Measurements from ENCODE around the gene CUX1.

Gene CUX1

GRCh38 chr7:102082693-102083368 lies 265.4 kb downstream of the CUX1 start:
- no peak for DNase-seq

DNA sequence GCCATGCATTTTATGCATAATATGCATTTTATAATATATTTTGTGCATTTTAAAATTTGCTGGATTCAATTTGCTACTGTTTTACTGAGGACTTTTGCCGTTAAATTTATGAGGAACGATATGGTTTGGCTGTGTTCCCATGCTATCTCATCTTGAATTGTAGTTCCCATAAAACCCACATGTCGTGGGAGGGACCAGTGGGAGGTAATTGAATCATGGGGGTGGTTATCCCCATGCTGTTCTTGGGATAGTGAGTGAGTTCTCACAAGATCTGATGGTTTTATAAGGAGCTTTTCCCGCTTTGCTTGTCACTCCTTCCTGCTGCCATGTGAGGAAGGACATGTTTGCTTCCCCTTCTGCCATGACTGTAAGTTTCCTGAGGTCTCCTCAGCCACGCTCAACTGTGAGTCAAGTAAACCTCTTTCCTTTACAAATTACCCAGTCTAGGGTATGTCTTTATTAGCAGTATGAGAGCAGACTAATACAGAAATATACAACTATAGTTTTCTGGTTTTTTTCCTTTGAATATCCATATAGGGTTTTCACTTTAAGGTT lies 267.9 kb downstream of the CUX1 start:
- no peak for DNase-seq

DNA sequence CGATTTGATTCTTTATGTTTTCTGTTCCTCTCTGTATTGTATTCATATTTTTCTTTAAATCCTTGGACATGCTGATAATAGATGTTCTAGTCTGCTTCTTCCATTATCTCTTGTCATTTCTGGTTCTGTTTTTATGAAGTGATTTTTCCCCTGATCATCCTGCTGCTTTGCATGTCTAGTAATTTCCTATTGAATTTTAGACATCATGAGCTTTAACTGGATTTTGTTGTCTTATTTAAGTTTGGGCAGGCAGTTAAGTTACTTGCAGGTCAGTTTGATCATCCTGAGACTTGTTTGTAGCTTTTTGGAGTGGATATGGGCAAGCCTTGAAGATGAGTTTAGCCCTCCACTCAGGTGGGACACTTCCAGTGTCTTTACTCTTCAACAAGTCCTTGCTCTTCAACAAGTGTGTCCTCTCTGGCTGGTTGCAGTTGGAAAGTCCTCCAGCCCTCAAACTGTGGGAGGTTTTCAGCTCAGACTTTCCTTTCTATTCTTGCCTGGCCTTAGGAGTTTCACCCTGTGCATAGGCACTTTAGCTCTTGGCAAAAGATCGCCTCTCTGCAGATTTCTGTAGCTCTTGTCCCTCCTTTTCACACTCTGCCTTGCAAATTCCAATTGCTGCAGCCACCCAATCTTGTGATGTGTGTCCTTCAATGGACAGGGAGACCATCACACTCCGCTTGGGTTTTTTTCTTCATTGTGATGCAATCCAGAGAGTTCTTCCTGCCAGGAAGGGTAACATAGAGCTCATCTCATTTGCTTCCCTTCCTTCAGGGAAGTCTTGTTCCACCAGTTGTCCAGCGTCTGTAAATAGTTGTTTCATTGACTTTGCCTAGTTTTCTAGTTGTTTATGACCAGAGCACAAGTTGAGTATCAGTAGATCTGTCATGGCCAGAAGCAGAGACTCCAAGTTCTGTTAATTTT lies 272.0 kb downstream of the CUX1 start:
- no peak for DNase-seq

DNA sequence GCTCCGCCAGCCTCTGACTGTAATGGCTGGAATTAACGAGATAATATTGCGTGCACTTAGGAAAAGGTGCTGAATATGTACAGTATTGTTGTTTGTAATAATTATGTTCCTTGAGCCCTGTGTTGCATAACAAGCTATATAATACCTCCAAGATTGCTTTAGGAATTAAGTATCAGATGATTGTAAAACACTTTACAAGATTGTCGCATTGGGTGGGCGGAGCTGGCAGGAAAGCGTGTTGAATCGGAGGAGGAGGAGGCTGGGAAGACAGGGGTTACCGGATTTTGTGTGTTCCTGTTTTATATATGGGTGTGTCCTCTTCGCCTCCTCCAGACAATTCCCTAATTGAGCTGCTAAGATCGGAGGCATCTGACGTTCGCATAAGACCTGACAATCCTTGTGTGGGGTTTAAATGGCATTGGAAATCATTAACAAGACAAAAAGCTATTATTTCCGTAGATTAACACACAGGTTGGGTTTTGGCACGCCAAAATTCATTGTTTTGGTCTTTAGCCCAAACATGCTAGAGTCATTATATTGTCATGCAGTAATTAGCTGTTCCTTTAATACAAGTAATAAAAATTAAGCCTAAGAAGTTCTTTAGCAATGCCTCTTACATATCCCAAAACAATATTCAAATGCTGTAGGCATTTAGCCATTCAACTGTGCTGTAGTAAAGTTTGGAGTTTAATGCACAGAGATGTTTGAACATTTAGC lies 276.3 kb downstream of the CUX1 start:
- no peak for DNase-seq

- no peak for DNase-seq
These were observed 276.9 kb downstream of the CUX1 start for GRCh38 chr7:102094316-102094650.

DNA sequence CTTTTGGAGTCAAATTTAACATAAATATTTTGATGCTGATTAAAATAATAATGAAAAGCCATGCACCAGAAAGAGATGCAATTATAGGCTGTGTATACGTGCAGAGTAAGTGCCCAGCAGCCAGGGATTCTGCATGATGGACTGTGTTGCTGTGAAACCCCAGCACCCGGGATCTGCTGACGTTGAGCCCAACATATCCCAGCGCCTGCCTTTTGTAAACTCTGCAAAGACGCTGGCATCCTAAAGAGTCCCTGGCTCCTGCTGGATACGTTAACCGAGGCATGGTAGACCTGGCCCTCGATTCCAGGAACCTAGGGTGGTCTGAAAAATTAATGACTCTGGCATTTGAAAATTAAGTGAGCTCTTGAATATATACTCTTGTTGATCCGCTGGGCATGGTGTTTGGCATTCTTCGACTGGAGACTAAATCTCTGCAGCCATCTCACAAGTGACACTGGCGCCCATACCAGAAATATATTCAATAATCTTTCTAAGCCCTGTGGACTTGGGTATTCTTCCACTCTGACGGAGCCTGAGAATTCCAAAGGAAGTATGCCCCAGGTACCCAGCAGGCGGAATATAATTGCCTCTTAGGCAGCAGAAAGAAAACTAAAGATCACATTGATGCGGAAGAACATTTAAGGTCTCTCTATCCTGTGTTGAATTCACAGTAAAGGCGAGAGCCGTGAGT lies 278.0 kb downstream of the CUX1 start:
- no peak for DNase-seq

DNA sequence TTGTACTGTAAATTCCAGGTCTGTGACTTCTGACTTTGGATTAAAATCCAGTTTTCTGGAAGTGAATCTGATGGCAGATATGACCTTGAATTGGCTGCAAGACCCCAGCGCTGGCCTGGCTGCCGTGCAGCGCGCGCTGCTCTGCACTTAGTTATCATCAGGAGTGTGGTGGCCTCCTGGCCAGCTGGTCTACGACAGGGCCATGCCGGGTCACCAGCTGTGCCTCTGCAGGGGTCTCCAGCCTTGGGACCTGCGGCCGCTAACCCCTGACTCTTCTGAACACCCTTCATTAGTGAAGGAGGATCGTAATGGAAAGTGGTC lies 278.5 kb downstream of the CUX1 start:
- DNase-seq, result no peak

- no peak for DNase-seq
These were observed 279.4 kb downstream of the CUX1 start for GRCh38 chr7:102096706-102097427.

- no peak for DNase-seq
These were observed 280.3 kb downstream of the CUX1 start for GRCh38 chr7:102097601-102098161.

DNA sequence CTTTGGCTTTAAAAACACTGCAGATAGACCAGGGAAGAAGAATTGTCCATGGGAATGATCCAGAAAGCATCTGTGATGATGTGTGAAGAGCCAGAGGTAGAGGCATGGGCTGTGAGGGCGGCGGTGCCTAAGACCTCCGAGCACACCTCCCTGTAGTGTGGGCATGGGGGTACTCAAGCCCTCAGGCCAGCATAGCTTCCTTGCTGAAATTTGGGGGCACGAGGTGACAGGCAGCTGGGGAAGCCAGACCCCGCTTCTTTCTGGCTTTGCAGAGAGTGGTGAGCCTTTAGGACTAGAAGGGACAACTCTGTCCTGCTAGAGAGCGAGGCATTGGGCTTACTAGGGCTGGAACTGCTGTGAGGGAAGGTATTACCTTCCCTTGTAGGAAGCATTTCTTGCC lies 281.6 kb downstream of the CUX1 start:
- no peak for DNase-seq

- DNase-seq, result no peak
These were observed 282.0 kb downstream of the CUX1 start for GRCh38 chr7:102099474-102099873.

DNA sequence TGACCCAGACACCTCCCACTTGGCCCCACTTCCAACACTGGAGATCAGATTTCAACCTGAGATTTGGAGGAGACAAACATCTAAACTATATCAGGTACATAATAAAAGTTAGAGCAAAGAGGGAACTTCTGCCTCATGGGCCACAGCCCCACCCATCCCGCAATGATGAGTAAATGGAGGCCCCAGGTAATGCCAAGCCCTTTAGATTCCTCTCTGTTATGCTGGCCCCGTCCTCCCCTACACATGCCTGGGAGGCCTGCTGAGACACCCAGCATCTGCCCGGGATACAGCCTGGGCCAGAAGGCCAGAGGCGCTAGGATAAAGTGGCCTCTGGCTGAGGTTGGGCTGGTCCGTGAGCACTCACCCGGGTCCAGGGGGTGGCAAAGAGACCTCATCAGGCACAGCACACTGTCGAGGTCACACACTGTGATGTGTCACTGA lies 283.7 kb downstream of the CUX1 start:
- DNase-seq, result no peak

DNA sequence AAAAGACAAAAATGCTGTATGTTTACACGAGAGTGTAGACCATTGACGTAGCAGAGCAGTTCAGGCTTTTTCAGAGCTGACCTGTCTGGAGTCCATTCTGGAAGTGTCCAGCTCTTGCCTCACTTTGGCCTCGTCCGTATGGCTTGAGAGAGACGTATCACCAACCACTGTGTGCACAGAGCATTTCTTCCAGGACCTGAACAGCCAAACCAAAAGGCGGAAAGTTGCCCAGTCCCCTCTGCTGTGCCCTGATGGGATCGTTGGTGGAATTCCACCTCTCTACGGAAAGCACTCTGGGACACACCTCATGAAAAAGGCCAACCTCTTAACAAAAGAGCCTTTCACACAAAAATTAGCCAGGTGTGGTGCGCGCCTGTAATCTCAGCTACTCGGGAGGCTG lies 284.5 kb downstream of the CUX1 start:
- no peak for DNase-seq

DNA sequence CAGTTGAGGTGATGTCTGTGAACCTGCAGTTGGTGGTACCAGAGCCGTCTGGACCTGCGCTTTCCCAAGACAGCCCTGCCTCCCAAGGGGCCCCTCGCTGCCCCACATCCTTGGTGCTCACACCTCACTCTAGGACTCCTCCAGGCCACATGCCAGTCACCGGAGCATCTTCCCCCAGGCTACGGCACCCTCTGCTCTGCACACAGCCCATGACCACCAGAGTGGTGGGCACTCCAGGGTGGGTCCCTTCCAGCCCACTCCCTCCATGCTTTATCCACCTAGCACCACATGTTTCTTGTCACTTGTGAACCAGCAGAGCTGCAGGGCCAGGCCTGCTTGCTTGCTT lies 285.6 kb downstream of the CUX1 start:
- no peak for DNase-seq

GRCh38 chr7:102104245-102104644 lies 286.8 kb downstream of the CUX1 start:
- DNase-seq, result no peak

DNA sequence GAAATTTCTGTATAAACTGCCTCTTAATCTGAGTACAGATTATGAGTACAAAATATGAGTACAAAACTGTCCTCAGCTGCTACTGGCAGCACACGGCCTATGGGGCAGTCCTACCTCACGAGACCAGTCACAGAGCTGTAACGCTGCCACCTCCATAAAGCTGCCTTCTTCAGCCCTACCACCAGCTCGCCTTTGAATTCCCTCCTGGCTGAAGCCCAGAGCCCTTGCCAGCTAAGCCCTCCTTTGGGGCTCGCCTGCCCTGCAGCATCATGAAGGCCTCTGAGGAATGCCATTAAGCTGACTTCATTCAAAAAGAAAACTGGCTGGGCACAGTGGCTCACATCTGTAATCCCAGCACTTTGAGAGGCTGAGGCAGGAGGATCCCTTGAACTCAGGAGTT lies 289.2 kb downstream of the CUX1 start:
- no peak for DNase-seq

DNA sequence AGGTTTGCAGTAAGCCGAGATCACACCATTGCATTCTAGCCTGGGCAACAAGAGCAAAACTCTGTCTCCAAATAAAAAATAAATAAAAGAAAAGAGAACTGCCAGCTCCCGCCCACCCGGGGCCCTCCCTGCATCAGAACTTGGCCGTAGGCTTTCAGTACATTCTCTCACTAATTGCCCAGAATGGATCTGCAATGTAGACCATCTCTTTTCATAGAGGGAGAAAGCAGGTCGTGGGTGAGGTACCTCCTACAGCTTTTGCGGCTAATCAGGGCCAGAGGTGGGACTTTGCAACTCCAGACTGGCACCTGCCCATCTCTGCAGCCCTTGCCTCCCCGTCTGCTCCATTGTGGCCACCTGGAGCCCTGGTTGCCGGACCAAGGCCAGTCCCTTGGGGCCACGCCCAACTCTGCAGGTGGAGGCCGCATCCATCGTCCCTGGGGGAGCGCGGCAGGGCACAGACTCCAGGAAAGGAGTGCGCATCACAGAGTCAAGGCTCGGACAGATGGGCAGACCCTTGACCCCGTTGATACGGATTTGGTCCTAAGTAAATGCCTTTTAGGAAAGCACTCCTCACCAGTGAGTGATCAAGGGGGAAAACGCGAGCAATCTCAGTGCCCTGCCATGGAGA lies 290.2 kb downstream of the CUX1 start:
- no peak for DNase-seq

DNA sequence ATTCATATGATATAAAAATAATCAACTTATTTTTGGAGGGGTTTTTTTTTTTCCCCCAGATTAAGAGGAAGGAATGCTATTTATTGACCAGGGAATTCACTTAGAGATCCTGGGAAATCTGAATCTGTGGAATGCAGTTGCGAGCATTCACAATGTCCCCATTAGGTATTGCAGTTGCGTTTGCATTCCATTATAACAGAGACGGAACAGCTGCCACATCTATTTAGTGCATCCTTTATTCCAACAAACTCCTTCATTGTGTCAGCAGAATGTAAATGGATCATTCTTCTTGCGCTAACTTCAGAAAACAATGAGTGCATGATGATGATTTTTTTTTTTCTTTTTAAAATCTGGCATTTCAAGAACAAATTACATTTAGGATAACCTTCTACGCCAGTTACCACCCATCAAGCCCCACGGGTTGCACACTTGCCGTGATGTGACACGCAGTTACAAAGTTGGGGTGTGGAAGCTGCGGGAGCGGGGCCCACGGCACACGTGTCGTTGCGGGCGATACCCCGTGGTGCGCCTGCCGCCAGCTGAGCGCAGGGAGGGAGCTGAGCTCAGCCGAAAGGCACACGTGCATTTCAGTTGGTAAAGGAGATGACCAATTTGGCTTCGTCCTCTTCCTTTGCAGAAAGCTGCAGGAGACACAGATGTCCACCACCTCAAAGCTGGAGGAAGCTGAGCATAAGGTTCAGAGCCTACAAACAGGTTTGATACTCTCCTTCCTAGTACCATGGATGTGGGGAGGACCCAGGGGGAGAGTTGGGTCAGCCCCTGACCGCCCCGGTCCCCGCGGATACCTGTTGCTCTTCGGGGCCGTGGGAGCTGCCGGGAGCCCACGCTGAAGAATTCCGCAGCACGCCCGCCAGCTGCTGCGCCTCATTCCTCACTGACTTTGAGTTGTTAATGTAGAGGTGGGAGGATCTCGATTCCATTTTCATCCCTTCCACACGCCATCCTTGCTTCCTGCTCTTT lies 293.9 kb downstream of the CUX1 start:
- DNase-seq, result no peak

DNA sequence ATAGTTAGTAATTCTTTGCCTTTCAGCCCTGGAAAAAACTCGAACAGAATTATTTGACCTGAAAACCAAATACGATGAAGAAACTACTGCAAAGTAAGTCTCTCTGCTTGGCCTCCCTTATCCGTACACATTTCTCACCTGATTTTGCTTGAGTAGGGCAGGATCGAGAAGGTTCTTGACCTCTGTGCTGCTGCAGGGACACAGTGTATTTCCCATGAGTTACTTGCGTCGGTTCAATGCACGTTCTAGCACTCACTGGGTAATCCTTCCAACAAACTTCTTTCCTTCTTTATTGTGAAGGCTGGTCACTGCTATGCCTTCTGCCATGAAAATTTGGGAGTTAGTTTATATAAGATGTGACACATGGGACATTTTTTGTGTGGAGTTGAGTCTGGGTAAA lies 297.8 kb downstream of the CUX1 start:
- no peak for DNase-seq

GRCh38 chr7:102115931-102116330 lies 298.5 kb downstream of the CUX1 start:
- no peak for DNase-seq
